A549 (cell line): ENCODE measurements around the gene MED17.

Source experiments
- CEBPB ChIP-seq, 2 experiments: fragments of >200 bp in 1 of 2; sonication (Bioruptor Twin) in 1 of 2; formaldehyde crosslinking in 1 of 2; IDR thresholded peaks; 2 replicates each; pipeline ENCODE4 v1.6.1; 2012 to 2016
- CTCF ChIP-seq: fragments of >200 bp; sonication (Bioruptor Twin); formaldehyde crosslinking; IDR thresholded peaks from 3 replicates; pipeline ENCODE4 v1.5.1; 2016
- EHF ChIP-seq: fragments of 250-450 bp; sonication (Bioruptor Pico); IDR thresholded peaks from 2 replicates; pipeline ENCODE4 v1.5.0; 2020; ENCODE audit warnings: mild to moderate bottlenecking
- EP300 ChIP-seq, 2 experiments: fragments of >200 bp; sonication (Bioruptor Twin); formaldehyde crosslinking; IDR thresholded peaks; 2 replicates in 1 of 2; 3 replicates in 1 of 2; pipeline ENCODE4 v1.6.1; 2016 to 2017
- PHF8 ChIP-seq: fragments of 200-600 bp; sonication (generic); IDR thresholded peaks from 2 replicates; pipeline ENCODE4 v1.6.1; 2016; ENCODE audit warnings: low read depth, mild to moderate bottlenecking, antibody characterized with exemption, moderate library complexity, borderline replicate concordance
- POLR2A ChIP-seq: IDR thresholded peaks from 2 replicates; pipeline ENCODE4 v1.6.1; 2012; ENCODE audit warnings: mild to moderate bottlenecking, low read length
- ZFP36 ChIP-seq: fragments of 450-650 bp; IDR thresholded peaks from 2 replicates; pipeline ENCODE4 v1.6.1; 2014; ENCODE audit warnings: borderline replicate concordance; ENCODE audit not compliant: partially characterized antibody
- TF ChIP-seq, protein P1 (sequence below): fragments of 150-350 bp; IDR thresholded peaks from 2 replicates; pipeline ENCODE4 v1.6.1; 2014; ENCODE audit warnings: low read depth, mild to moderate bottlenecking, low read length
- TF ChIP-seq, protein P2 (sequence below): fragments of 200-600 bp; sonication (generic); IDR thresholded peaks from 2 replicates; pipeline ENCODE4 v1.6.1; 2016; ENCODE audit warnings: antibody characterized with exemption, mild to moderate bottlenecking, moderate library complexity

DNA sequence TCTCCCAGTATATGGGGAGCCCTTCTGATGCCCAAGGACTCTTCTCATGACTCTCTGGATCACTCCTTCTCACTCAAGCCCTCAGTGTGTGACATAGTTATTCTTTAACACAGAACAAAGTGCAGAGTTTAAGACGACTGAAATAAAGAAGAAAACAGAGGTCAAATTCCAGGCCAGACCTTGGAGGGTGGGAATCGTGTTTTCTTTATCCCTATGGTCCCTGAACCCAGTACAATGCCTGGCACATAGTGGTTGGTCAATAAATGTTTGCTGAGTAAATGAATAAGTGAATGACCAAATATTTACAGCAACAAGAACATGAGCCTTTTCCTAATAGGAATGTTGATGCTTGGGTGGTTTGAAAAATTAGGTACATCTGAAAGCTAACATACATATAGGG lies 37.5 kb downstream of the MED17 start:
- no peak for TF ChIP-seq CTCF
- no peak for TF ChIP-seq POLR2A
- TF ChIP-seq EP300 (IDR thresholded peaks at IDR 0.05): no peak
- TF ChIP-seq, protein P1, sequence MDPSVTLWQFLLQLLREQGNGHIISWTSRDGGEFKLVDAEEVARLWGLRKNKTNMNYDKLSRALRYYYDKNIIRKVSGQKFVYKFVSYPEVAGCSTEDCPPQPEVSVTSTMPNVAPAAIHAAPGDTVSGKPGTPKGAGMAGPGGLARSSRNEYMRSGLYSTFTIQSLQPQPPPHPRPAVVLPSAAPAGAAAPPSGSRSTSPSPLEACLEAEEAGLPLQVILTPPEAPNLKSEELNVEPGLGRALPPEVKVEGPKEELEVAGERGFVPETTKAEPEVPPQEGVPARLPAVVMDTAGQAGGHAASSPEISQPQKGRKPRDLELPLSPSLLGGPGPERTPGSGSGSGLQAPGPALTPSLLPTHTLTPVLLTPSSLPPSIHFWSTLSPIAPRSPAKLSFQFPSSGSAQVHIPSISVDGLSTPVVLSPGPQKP: no peak
- no peak for TF ChIP-seq ZFP36
- TF ChIP-seq EHF (CRISPR knock-in tag): no peak
- no peak for TF ChIP-seq CEBPB (IDR thresholded peaks at IDR 0.05)
- TF ChIP-seq PHF8: no peak
- TF ChIP-seq, protein P2, sequence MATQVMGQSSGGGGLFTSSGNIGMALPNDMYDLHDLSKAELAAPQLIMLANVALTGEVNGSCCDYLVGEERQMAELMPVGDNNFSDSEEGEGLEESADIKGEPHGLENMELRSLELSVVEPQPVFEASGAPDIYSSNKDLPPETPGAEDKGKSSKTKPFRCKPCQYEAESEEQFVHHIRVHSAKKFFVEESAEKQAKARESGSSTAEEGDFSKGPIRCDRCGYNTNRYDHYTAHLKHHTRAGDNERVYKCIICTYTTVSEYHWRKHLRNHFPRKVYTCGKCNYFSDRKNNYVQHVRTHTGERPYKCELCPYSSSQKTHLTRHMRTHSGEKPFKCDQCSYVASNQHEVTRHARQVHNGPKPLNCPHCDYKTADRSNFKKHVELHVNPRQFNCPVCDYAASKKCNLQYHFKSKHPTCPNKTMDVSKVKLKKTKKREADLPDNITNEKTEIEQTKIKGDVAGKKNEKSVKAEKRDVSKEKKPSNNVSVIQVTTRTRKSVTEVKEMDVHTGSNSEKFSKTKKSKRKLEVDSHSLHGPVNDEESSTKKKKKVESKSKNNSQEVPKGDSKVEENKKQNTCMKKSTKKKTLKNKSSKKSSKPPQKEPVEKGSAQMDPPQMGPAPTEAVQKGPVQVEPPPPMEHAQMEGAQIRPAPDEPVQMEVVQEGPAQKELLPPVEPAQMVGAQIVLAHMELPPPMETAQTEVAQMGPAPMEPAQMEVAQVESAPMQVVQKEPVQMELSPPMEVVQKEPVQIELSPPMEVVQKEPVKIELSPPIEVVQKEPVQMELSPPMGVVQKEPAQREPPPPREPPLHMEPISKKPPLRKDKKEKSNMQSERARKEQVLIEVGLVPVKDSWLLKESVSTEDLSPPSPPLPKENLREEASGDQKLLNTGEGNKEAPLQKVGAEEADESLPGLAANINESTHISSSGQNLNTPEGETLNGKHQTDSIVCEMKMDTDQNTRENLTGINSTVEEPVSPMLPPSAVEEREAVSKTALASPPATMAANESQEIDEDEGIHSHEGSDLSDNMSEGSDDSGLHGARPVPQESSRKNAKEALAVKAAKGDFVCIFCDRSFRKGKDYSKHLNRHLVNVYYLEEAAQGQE: no peak
